IMR-90 (cell line): ENCODE results near the gene SPNS2. TPM values are rescaled to one million over a fixed set of nuclear protein-coding genes. Genes with fewer than 3 reads are reported as not detected.

ENCODE experiments used
- ATAC-seq: fragments of 200-7000 bp; cut with Tn5 transposase; 2 replicates; pipeline ENCODE4 v1.9.1; 2020; ENCODE audit warnings: low read depth, mild to moderate bottlenecking, moderate library complexity
- BruUV-seq: library from RNA; stranded (reverse); fragments of 400-500 nt; replicated peaks from 2 replicates; lab custom pipeline; 2021; lab: Mats Ljungman, UMichigan
- CTCF ChIA-PET: fragments of 300-600 bp; formaldehyde crosslinking; extraction: SDS; loops from one replicate; lab custom pipeline; 2021; ENCODE audit warnings: antibody characterized with exemption; lab: Yijun Ruan, JAX
- POLR2A ChIA-PET: fragments of 300-600 bp; sonication (Branson Sonifier 250); formaldehyde crosslinking; loops from one replicate; lab custom pipeline; 2022; ENCODE audit warnings: antibody characterized with exemption; ENCODE audit not compliant: unreplicated experiment; lab: Charles Lee
- DNase-seq: peaks from one replicate; pipeline ENCODE4 v3.0.0; 2013
- H2AFZ ChIP-seq: replicated peaks from 2 replicates; pipeline ENCODE3; 2013; ENCODE audit warnings: low read length, mild to moderate bottlenecking; ENCODE audit not compliant: poor library complexity
- H2AK5ac ChIP-seq: 2 replicates; pipeline ENCODE4 v1.6.1; 2013; ENCODE audit warnings: low read depth, low read length, inconsistent platforms
- H2AK9ac ChIP-seq: replicated peaks from 2 replicates; pipeline ENCODE3; 2013; ENCODE audit warnings: mild to moderate bottlenecking, low read depth, low read length, moderate library complexity; ENCODE audit not compliant: poor library complexity
- H2BK120ac ChIP-seq: 2 replicates; pipeline ENCODE4 v1.6.1; 2013; ENCODE audit warnings: low read depth, low read length, inconsistent platforms
- H2BK15ac ChIP-seq: 3 replicates; pipeline ENCODE4 v1.6.1; 2013; ENCODE audit warnings: low read depth, low read length, inconsistent platforms
- H2BK20ac ChIP-seq: 2 replicates; pipeline ENCODE4 v1.6.1; 2013; ENCODE audit warnings: low read depth, mild to moderate bottlenecking, inconsistent platforms, low read length, moderate library complexity
- H2BK5ac ChIP-seq: 2 replicates; pipeline ENCODE4 v1.6.1; 2013; ENCODE audit warnings: mild to moderate bottlenecking, low read depth, low read length, inconsistent platforms; ENCODE audit not compliant: poor library complexity, severe bottlenecking
- H3K14ac ChIP-seq: replicated peaks from 2 replicates; pipeline ENCODE4 v1.6.1; 2013; ENCODE audit warnings: low read depth, low read length, inconsistent platforms
- H3K18ac ChIP-seq: 2 replicates; pipeline ENCODE4 v1.6.1; 2013; ENCODE audit warnings: low read depth, low read length, control low read depth
- H3K23ac ChIP-seq: 2 replicates; pipeline ENCODE4 v1.6.1; 2013; ENCODE audit warnings: low read depth, low read length, inconsistent platforms
- H3K27ac ChIP-seq: 2 replicates; pipeline ENCODE4 v1.5.1; 2013; ENCODE audit warnings: mild to moderate bottlenecking, control low read depth, low read length; ENCODE audit not compliant: insufficient read depth
- H3K27me3 ChIP-seq: 2 replicates; pipeline ENCODE4 v1.6.1; 2013; ENCODE audit warnings: low read length; ENCODE audit not compliant: control insufficient read depth, insufficient read depth
- H3K36me3 ChIP-seq: 2 replicates; pipeline ENCODE4 v1.6.1; 2013; ENCODE audit warnings: low read length, mixed read lengths; ENCODE audit not compliant: control insufficient read depth, insufficient read depth
- H3K4ac ChIP-seq: 2 replicates; pipeline ENCODE4 v1.6.1; 2013; ENCODE audit warnings: low read depth, low read length, inconsistent platforms
- H3K4me1 ChIP-seq: 2 replicates; pipeline ENCODE4 v1.6.1; 2013; ENCODE audit warnings: low read length, mixed read lengths; ENCODE audit not compliant: control insufficient read depth, insufficient read depth
- H3K4me2 ChIP-seq: 2 replicates; pipeline ENCODE4 v1.6.1; 2013; ENCODE audit warnings: low read depth, mild to moderate bottlenecking, control low read depth, low read length, moderate library complexity
- H3K4me3 ChIP-seq: 2 replicates; pipeline ENCODE4 v1.5.1; 2013; ENCODE audit warnings: low read depth, mild to moderate bottlenecking, control low read depth, low read length, moderate library complexity; ENCODE audit not compliant: insufficient read depth
- H3K56ac ChIP-seq: 2 replicates; pipeline ENCODE4 v1.6.1; 2013; ENCODE audit warnings: low read length, inconsistent platforms; ENCODE audit not compliant: insufficient read depth; ENCODE audit errors: extremely low read depth
- H3K79me1 ChIP-seq, 2 experiments: 2 replicates each; pipeline ENCODE4 v1.6.1; 2013; ENCODE audit warnings: low read length in 2 of 2, inconsistent platforms in 1 of 2, low read depth in 1 of 2
- H3K9ac ChIP-seq: 2 replicates; pipeline ENCODE4 v1.6.1; 2013; ENCODE audit warnings: low read depth, low read length, control low read depth
- H3K9me1 ChIP-seq: 2 replicates; pipeline ENCODE4 v1.6.1; 2013; ENCODE audit warnings: low read length, inconsistent platforms; ENCODE audit not compliant: insufficient read depth
- H3K9me3 ChIP-seq: 2 replicates; pipeline ENCODE4 v1.6.1; 2013; ENCODE audit warnings: low read length; ENCODE audit not compliant: control insufficient read depth, insufficient read depth
- H4K20me1 ChIP-seq: 2 replicates; pipeline ENCODE4 v1.6.1; 2013; ENCODE audit warnings: low read length, inconsistent platforms; ENCODE audit not compliant: insufficient read depth
- H4K5ac ChIP-seq: 2 replicates; pipeline ENCODE4 v1.6.1; 2013; ENCODE audit warnings: mild to moderate bottlenecking, low read depth, low read length, control low read depth
- H4K8ac ChIP-seq, 2 experiments: 2 replicates each; pipeline ENCODE4 v1.6.1; 2013; ENCODE audit warnings: low read depth in 2 of 2, low read length in 2 of 2, control low read depth in 1 of 2, inconsistent platforms in 1 of 2
- H4K91ac ChIP-seq: 2 replicates; pipeline ENCODE4 v1.6.1; 2013; ENCODE audit warnings: low read depth, low read length, inconsistent platforms; ENCODE audit not compliant: insufficient read depth
- BHLHE40 ChIP-seq: fragments of 150-350 bp; IDR thresholded peaks from 2 replicates; pipeline ENCODE4 v1.6.1; 2016; ENCODE audit warnings: mild to moderate bottlenecking, low read depth, low read length
- CEBPB ChIP-seq: IDR thresholded peaks from 2 replicates; pipeline ENCODE4 v1.6.1; 2012; ENCODE audit warnings: low read depth, low read length, improper control_type of control experiment
- CHD1 ChIP-seq: IDR thresholded peaks from 2 replicates; pipeline ENCODE4 v1.6.1; 2012; ENCODE audit warnings: low read depth, low read length, improper control_type of control experiment
- FOS ChIP-seq: fragments of 150-350 bp; IDR thresholded peaks from 2 replicates; pipeline ENCODE4 v1.6.1; 2016; ENCODE audit warnings: low read depth, low read length
- MAFK ChIP-seq: IDR thresholded peaks from 2 replicates; pipeline ENCODE4 v1.6.1; 2012; ENCODE audit warnings: low read depth, low read length, improper control_type of control experiment
- MAZ ChIP-seq: IDR thresholded peaks from 2 replicates; pipeline ENCODE4 v1.6.1; 2012; ENCODE audit warnings: low read depth, mild to moderate bottlenecking, low read length, improper control_type of control experiment, moderate library complexity, borderline replicate concordance
- MXI1 ChIP-seq: IDR thresholded peaks from 2 replicates; pipeline ENCODE4 v1.6.1; 2012; ENCODE audit warnings: low read depth, mild to moderate bottlenecking, low read length, moderate library complexity, borderline replicate concordance
- POLR2A ChIP-seq: IDR thresholded peaks from 2 replicates; pipeline ENCODE4 v1.6.1; 2012; ENCODE audit warnings: mild to moderate bottlenecking, low read depth, low read length
- RAD21 ChIP-seq: IDR thresholded peaks from 2 replicates; pipeline ENCODE4 v1.6.1; 2012; ENCODE audit warnings: low read length, improper control_type of control experiment
- RCOR1 ChIP-seq: IDR thresholded peaks from 2 replicates; pipeline ENCODE4 v1.6.1; 2012; ENCODE audit warnings: mild to moderate bottlenecking, low read length, improper control_type of control experiment; ENCODE audit not compliant: insufficient replicate concordance
- RFX5 ChIP-seq: IDR thresholded peaks from 2 replicates; pipeline ENCODE4 v1.8.0; 2012; ENCODE audit warnings: low read depth, mild to moderate bottlenecking, low read length, moderate library complexity
- SMC3 ChIP-seq: fragments of 150-350 bp; IDR thresholded peaks from 2 replicates; pipeline ENCODE4 v1.6.1; 2016; ENCODE audit warnings: low read depth, mild to moderate bottlenecking, antibody characterized with exemption, low read length, moderate library complexity
- WGBS, 2 experiments: methylation state at CpG; one replicate each; pipeline versions ENCODE4 v1.1.5 to v1.1.7; 2013; ENCODE audit warnings: missing lambda C conversion rate in 2 of 2; ENCODE audit not compliant: insufficient read length in 1 of 2; ENCODE audit errors: extremely low coverage in 2 of 2; 5-methylcytosine and 5-hydroxymethylcytosine counted together
- dilution Hi-C: fragments of 300-500 bp; cut with HindIII; formaldehyde crosslinking; loops from one replicate; pipeline ENCODE4 v1.14.3; 2018; ENCODE audit warnings: low sequenced_read_pairs; ENCODE audit not compliant: unreplicated experiment
- in situ Hi-C: fragments of 300-500 bp; cut with MboI; formaldehyde crosslinking; loops from 3 replicates; pipeline ENCODE4 v1.14.3; 2019; ENCODE audit warnings: low sequenced_read_pairs, inconsistent platforms, mixed read lengths
- intact Hi-C: fragments of 100-400 bp; cut with micrococcal nuclease; formaldehyde crosslinking; loops from 2 replicates; pipeline ENCODE4 v1.10.0; 2022
- polyA plus RNA-seq, 3 experiments: library from polyadenylated mRNA; depleted of rRNA; stranded (reverse); fragments of >200 nt; gene quantifications; 2 replicates each; pipeline ENCODE4 v1.2.3, GENCODE V29; 2012; ENCODE audit warnings: low replicate concordance in 1 of 3
- total RNA-seq: library from RNA; depleted of rRNA; stranded (reverse); fragments of >200 nt; gene quantifications from 2 replicates; pipeline ENCODE4 v1.2.3, GENCODE V29; 2012

The SPNS2 gene
- total and polyA plus RNA-seq, 2 of the 4 experiments (the other 2 are of a cell fraction), result under 0.01 TPM; not detected in 1

GRCh38 chr17:4582101-4582501, 83.4 kb downstream of the SPNS2 start:
- no peak overlapping the region for H3K9ac ChIP-seq
- H3K4me3 ChIP-seq, result no peak overlapping the region
- no peak overlapping the region for H2BK20ac ChIP-seq
- no TSS peak for BruUV-seq
- WGBS, 2 experiments, result 50% methylated on average over 2 of the region's 7 CpGs; no CpG with 5 or more reads in 1 of the 2 experiments
- H3K18ac ChIP-seq, result no peak overlapping the region
- no peak overlapping the region for H2BK15ac ChIP-seq
- H3K14ac ChIP-seq, result no peak overlapping the region
- no peak overlapping the region for H3K4ac ChIP-seq
- H3K4me1 ChIP-seq, result no peaks in the 10 kb centered on the region; the same call in 1 of the 2 replicates
- H2AK5ac ChIP-seq, result no peak overlapping the region
- H2AK9ac ChIP-seq, result no peak overlapping the region
- H2AFZ ChIP-seq, result no peak overlapping the region
- ChIA-PET POLR2A (no interaction called here), CTCF (no interaction called here)
- H3K23ac ChIP-seq, result no peak overlapping the region
- TF ChIP-seq CEBPB (no peak), RAD21 (no peak), RFX5 (no peak), CHD1 (no peak), MAZ (no peak), SMC3 (no peak), FOS (no peak), MAFK (no peak), BHLHE40 (no peak), RCOR1 (no peak), MXI1 (no peak), POLR2A (no peak)
- no peaks in the 10 kb centered on the region for H3K9me3 ChIP-seq
- H2BK120ac ChIP-seq, result no peak overlapping the region
- H3K36me3 ChIP-seq, result no peaks in the 10 kb centered on the region
- intact Hi-C loops (no loop called here), in situ Hi-C loops (no loop called here), dilution Hi-C loops (no loop called here)
- H3K9me1 ChIP-seq, result no peaks in the 10 kb centered on the region
- H4K20me1 ChIP-seq, result no peaks in the 10 kb centered on the region
- H4K8ac ChIP-seq, result no peak overlapping the region
- peaks cover 64% of the 10 kb centered on the region for H3K27me3 ChIP-seq
- no peak overlapping the region for H4K91ac ChIP-seq
- ATAC-seq (no peak), DNase-seq (no peak)
- no peak overlapping the region for H3K4me2 ChIP-seq
- no peaks in the 10 kb centered on the region for H3K79me1 ChIP-seq
- no peak overlapping the region for H3K56ac ChIP-seq
- no peak overlapping the region for H3K27ac ChIP-seq
- H4K5ac ChIP-seq, result no peak overlapping the region
- H2BK5ac ChIP-seq, result no peak overlapping the region
